Adrenal gland (tissue), 12 donors: ENCODE data around the gene HOXD8. TPM values are rescaled to one million over a fixed set of nuclear protein-coding genes. Genes with fewer than 3 reads are reported as not detected.
A peak's percentile ranks its signal among the peaks of the same experiment; 100 is the strongest.

ENCODE experiments used
- DNase-seq, 7 donors: peaks; one replicate each; pipeline ENCODE4 v3.0.0-alpha.2; 2019 to 2020
- H3K27ac ChIP-seq, 5 donors: fragments of 200-600 bp; sonication (generic) in 4 of 5; 1 replicate in 3 of 5; 2 replicates in 2 of 5; pipeline versions ENCODE4 v1.5.1 to v1.8.0; 2016 to 2020; ENCODE audit warnings: mild to moderate bottlenecking in 1 of 5
- H3K27me3 ChIP-seq: fragments of 200-600 bp; 2 replicates; pipeline ENCODE4 v1.8.0; 2021
- H3K36me3 ChIP-seq, 2 donors: fragments of 200-600 bp; replicated peaks in 1 of 2; 1 replicate in 1 of 2; 2 replicates in 1 of 2; pipeline versions ENCODE4 v1.5.1 to v1.8.0; 2018 to 2022
- H3K4me1 ChIP-seq, 2 donors: fragments of 200-600 bp; replicated peaks in 1 of 2; 1 replicate in 1 of 2; 2 replicates in 1 of 2; pipeline versions ENCODE4 v1.5.1 to v1.8.0; 2018 to 2021
- H3K4me3 ChIP-seq, 4 donors: fragments of 200-600 bp; sonication (generic) in 3 of 4; one replicate each; pipeline ENCODE4 v1.5.1; 2016 to 2018
- H3K9me3 ChIP-seq, 3 donors: fragments of 200-600 bp; sonication (generic) in 1 of 3; replicated peaks in 1 of 3; 1 replicate in 2 of 3; 2 replicates in 1 of 3; pipeline versions ENCODE4 v1.5.1 to v1.8.0; 2016 to 2021
- POLR2A ChIP-seq, 2 donors: fragments of 450-650 bp; IDR thresholded peaks; one replicate each; pipeline ENCODE4 v1.6.1; 2017; ENCODE audit warnings: antibody characterized with exemption in 2 of 2, mild to moderate bottlenecking in 2 of 2, moderate library complexity in 1 of 2
- WGBS, 4 donors: extraction: QIAGEN DNeasy Blood & Tissue Kit in 2 of 4; methylation state at CpG; one replicate each; pipeline versions ENCODE4 v1.1.5 to v1.1.7; 2013 to 2017; 5-methylcytosine and 5-hydroxymethylcytosine counted together
- intact Hi-C, 2 donors: fragments of 100-400 bp; cut with DNase I; formaldehyde crosslinking; loops; one replicate each; pipeline versions ENCODE4 v1.14.1 to v1.15.0; 2022 to 2023
- polyA plus RNA-seq, 3 donors: library from polyadenylated mRNA; stranded (reverse); fragments of 200-250 nt in 2 of 3; fragments of 350-450 nt in 1 of 3; fragmentation: Illumina TruSeq in 1 of 3; extraction: RNeasy Lipid Tissue Mini Kit (QIAGEN cat#74804) in 1 of 3; gene quantifications; one replicate each; pipeline ENCODE4 v1.2.3, GENCODE V29; 2013 to 2014
- total RNA-seq, 9 donors: library from RNA; depleted of rRNA in 4 of 9; stranded (reverse); fragments of >200 nt in 4 of 9; fragments of 120-200 nt in 1 of 9; fragmentation: NEBNext Ultra II Directional in 1 of 9; extraction: Animal tissue kit (Norgen Biotek cat#: 25700) in 1 of 9; gene quantifications; one replicate each; pipeline versions ENCODE4 v1.1.0 to v1.2.4, GENCODE V29; 2013 to 2023
- TF ChIP-seq, protein P1 (sequence below), 6 experiments: fragments of 450-650 bp in 4 of 6; fragments of 200-600 bp in 2 of 6; sonication (generic) in 1 of 6; IDR thresholded peaks; 1 replicate in 5 of 6; 2 replicates in 1 of 6; pipeline versions ENCODE4 v1.5.1 to v1.8.0; 2016 to 2021; ENCODE audit warnings: antibody characterized with exemption in 6 of 6, mild to moderate bottlenecking in 2 of 6, moderate library complexity in 1 of 6
- donor health status: healthy with polysubstance abuse.
- donor health status: Bipolar disorder and iron deficiency.
- donor health status: DM: yes; HTN: yes; CAD: no.
- donor health status: DM: no; HTN: no; CAD: no.
- donor health status: DM: no; HTN: no; CAD: no.
- donor health status: DM: yes; HTN: yes; CAD: no.

HOXD8 gene
- total and polyA plus RNA-seq, 12 donors: 11.3 to 46.2 (median 33.3) TPM

- peak overlapping the region in 1 of 4 donors; percentile 7 for H3K4me3 ChIP-seq
Measured at GRCh38 chr2:176087330-176088047, 42.0 kb upstream of the HOXD8 start.

DNA sequence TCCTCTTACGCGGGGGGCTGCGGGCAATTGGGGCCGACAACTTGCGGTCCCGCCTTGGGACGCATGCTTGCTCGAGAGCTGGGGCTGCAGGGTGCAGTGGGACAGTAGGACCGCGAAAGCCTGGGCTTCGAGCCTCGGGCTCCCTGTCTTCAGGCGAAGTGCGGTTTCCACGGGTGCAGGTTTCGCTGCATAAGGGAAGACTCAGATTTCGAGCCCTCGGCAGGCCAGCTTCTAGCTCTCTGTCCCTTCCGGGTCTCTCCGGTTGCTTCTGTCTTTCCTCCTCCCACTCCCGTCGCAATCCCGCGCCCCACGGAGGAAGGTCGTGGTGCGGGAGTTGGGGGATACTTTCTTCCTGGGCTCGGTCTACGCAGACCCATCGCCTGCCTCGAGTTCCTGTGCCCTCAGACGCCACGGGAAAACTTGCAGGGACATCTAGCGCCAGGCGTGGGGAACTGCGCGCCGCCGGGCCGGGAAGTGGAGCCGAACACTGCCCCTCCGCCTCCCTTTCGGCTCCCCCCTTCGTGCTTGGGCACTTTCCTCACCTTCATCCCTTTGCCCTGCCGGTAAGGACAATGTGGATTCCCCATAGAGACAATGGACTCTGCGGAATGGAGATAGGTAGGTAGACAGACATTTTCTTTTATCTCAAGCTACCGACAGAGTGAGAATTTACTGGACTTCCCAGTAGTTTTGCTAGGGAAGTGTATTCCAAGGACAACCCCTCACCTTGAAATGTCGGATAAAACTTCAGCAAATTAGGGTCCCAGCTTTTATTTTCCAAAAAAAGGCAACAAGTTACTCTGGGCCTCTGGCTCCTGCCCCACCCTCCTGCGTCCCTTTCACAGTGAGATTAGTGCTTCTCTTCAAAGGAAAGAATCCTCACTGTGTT lies 41.2 kb upstream of the HOXD8 start:
- H3K27ac ChIP-seq: no peak overlapping the region
- DNase-seq: peak; percentile 33 to 68 (median 55)
- intact Hi-C loops: loop anchor here in 1 of 2 donors (10.0 kb wide), 1 partner anchor 403 kb away; no protein-coding TSS in a partner anchor
- WGBS, 4 donors: 3 to 7% (median 5%) methylated on average over 21 to 49 of the region's 49 CpGs
- no peaks in the 10 kb centered on the region for H3K9me3 ChIP-seq
- peaks cover 4 to 17% of the 10 kb centered on the region in 2 donors for H3K4me1 ChIP-seq
- TF ChIP-seq POLR2A (IDR thresholded peaks at IDR 0.05): no peak
- TF ChIP-seq, protein P1, sequence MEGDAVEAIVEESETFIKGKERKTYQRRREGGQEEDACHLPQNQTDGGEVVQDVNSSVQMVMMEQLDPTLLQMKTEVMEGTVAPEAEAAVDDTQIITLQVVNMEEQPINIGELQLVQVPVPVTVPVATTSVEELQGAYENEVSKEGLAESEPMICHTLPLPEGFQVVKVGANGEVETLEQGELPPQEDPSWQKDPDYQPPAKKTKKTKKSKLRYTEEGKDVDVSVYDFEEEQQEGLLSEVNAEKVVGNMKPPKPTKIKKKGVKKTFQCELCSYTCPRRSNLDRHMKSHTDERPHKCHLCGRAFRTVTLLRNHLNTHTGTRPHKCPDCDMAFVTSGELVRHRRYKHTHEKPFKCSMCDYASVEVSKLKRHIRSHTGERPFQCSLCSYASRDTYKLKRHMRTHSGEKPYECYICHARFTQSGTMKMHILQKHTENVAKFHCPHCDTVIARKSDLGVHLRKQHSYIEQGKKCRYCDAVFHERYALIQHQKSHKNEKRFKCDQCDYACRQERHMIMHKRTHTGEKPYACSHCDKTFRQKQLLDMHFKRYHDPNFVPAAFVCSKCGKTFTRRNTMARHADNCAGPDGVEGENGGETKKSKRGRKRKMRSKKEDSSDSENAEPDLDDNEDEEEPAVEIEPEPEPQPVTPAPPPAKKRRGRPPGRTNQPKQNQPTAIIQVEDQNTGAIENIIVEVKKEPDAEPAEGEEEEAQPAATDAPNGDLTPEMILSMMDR (IDR thresholded peaks at IDR 0.05): peak; percentile 40 to 71 (median 62)
- H3K36me3 ChIP-seq: no peaks in the 10 kb centered on the region
- peak overlapping the region in 1 of 4 donors; percentile 7 for H3K4me3 ChIP-seq
- peaks cover 96% of the 10 kb centered on the region for H3K27me3 ChIP-seq

More at GRCh38 chr2:176087330-176088047, 42.0 kb upstream of the HOXD8 start:
- 28 to 37% (median 32%) methylated on average over 25 to 29 of the region's 29 CpGs for WGBS, 4 donors
- H3K9me3 ChIP-seq: no peaks in the 10 kb centered on the region
- intact Hi-C loops: loop anchor here in 1 of 2 donors (10.0 kb wide), 1 partner anchor 403 kb away; no protein-coding TSS in a partner anchor
- H3K27me3 ChIP-seq: peaks cover 96% of the 10 kb centered on the region
- H3K36me3 ChIP-seq: no peaks in the 10 kb centered on the region
- no peak overlapping the region for H3K27ac ChIP-seq
- DNase-seq: peak in 1 of 7 donors; percentile 35
- no peak for TF ChIP-seq POLR2A (IDR thresholded peaks at IDR 0.05)
- TF ChIP-seq, protein P1 (IDR thresholded peaks at IDR 0.05): no peak
- peaks cover 4 to 10% of the 10 kb centered on the region in 2 donors for H3K4me1 ChIP-seq

GRCh38 chr2:176088937-176089842 lies 40.3 kb upstream of the HOXD8 start:
- no peak for TF ChIP-seq POLR2A (IDR thresholded peaks at IDR 0.05)
- TF ChIP-seq, protein P1 (IDR thresholded peaks at IDR 0.05): no peak
- Histone ChIP-seq H3K4me1 (peaks cover 4 to 17% of the 10 kb centered on the region in 2 donors), H3K36me3 (no peaks in the 10 kb centered on the region), H3K9me3 (no peaks in the 10 kb centered on the region), H3K27ac (no peak overlapping the region), H3K4me3 (no peak overlapping the region), H3K27me3 (peaks cover 95% of the 10 kb centered on the region)
- intact Hi-C loops: loop anchor here in 1 of 2 donors (10.0 kb wide), 1 partner anchor 404 kb away; no protein-coding TSS in a partner anchor
- 10 to 17% (median 11%) methylated on average over 6 of the region's 6 CpGs for WGBS, 4 donors
- DNase-seq: no peak
